ENCODE data around the gene GUK1. TPM values are rescaled to one million over a fixed set of nuclear protein-coding genes. Genes with fewer than 3 reads are reported as not detected.
A peak's percentile ranks its signal among the peaks of the same experiment; 100 is the strongest.

The GUK1 gene
- total RNA-seq, 1 experiment from 2014 or later = 111 TPM

- DNase-seq (ENCODE audit: low spot score) = peak; percentile 8
- no peak overlapping the region for H3K4me3 Mint-ChIP-seq
Observed at GRCh38 chr1:228152097-228152917, 12.2 kb downstream of the GUK1 start.

GRCh38 chr1:228152918-228153258 is 12.8 kb downstream of the GUK1 start:
- 0 out of 2 replicates have a peak, but pooled peaks cover 2% of the 10 kb centered on the region for H3K4me1 Mint-ChIP-seq
- TF ChIP-seq, protein P1, sequence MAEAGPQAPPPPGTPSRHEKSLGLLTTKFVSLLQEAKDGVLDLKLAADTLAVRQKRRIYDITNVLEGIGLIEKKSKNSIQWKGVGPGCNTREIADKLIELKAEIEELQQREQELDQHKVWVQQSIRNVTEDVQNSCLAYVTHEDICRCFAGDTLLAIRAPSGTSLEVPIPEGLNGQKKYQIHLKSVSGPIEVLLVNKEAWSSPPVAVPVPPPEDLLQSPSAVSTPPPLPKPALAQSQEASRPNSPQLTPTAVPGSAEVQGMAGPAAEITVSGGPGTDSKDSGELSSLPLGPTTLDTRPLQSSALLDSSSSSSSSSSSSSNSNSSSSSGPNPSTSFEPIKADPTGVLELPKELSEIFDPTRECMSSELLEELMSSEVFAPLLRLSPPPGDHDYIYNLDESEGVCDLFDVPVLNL (CRISPR knock-in tag; IDR thresholded peaks at IDR 0.05; ENCODE audit: borderline replicate concordance, low read depth) = no peak
- ChIA-PET POLR2A (interaction anchor here (0.7 to 1.3 kb wide), 3 partner anchors 10 to 31 kb away, joined by 3 to 4 read pairs (median 3); partner anchors contain the start of gene IBA57), CTCF (interaction anchor here (1.5 to 1.6 kb wide), 2 partner anchors 12 to 22 kb away, joined by 4 to 5 read pairs; no protein-coding TSS in a partner anchor)
- H3K9me3 Mint-ChIP-seq = no peaks in the 10 kb centered on the region
- peaks cover 10% of the 10 kb centered on the region for H3K27me3 Mint-ChIP-seq (ENCODE audit: low read depth)
- H3K36me3 Mint-ChIP-seq = no peaks in the 10 kb centered on the region
- no peak overlapping the region for H3K27ac Mint-ChIP-seq
- ATAC-seq (no peak), DNase-seq (ENCODE audit: low spot score) (peak; percentile 4)
- H3K4me3 Mint-ChIP-seq = no peak overlapping the region

More at GRCh38 chr1:228152097-228152917, 12.2 kb downstream of the GUK1 start:
- no peak for ATAC-seq
- Mint-ChIP-seq H3K36me3 (no peaks in the 10 kb centered on the region), H3K27ac (no peak overlapping the region), H3K4me1 (0 out of 2 replicates have a peak, but pooled peaks cover 2% of the 10 kb centered on the region), H3K27me3 (ENCODE audit: low read depth) (peaks cover 7% of the 10 kb centered on the region), H3K9me3 (no peaks in the 10 kb centered on the region)
- CTCF ChIA-PET = interaction anchor here (0.5 to 1.6 kb wide), 4 partner anchors 13 to 306 kb away, joined by 3 to 5 read pairs (median 4); no protein-coding TSS in a partner anchor
- TF ChIP-seq ZNF512 (CRISPR knock-in tag; IDR thresholded peaks at IDR 0.05; ENCODE audit: borderline replicate concordance) = no peak
- TF ChIP-seq NR2C2 (CRISPR knock-in tag; IDR thresholded peaks at IDR 0.05) = no peak
- TF ChIP-seq ARID4B (CRISPR knock-in tag; IDR thresholded peaks at IDR 0.05; ENCODE audit: borderline replicate concordance) = no peak
- TF ChIP-seq ATF2 (CRISPR knock-in tag; IDR thresholded peaks at IDR 0.05; ENCODE audit: borderline replicate concordance, low read depth) = no peak
- TF ChIP-seq ZNF138 (CRISPR knock-in tag; conservative IDR thresholded peaks at IDR 0.05) = no peak
- no peak for TF ChIP-seq JAZF1 (CRISPR knock-in tag; IDR thresholded peaks at IDR 0.05)
- no peak for TF ChIP-seq IRF2 (CRISPR knock-in tag; IDR thresholded peaks at IDR 0.05; ENCODE audit: borderline replicate concordance, low read depth)
- no peak for TF ChIP-seq NFYB (CRISPR knock-in tag; conservative IDR thresholded peaks at IDR 0.05; ENCODE audit: low read depth)
- no peak for TF ChIP-seq ELF4 (CRISPR knock-in tag; IDR thresholded peaks at IDR 0.05; ENCODE audit: low read depth)
- no peak for TF ChIP-seq ZNF416 (CRISPR knock-in tag; IDR thresholded peaks at IDR 0.05)
- POLR2A ChIA-PET = interaction anchor here (0.7 to 1.3 kb wide), 3 partner anchors 11 to 31 kb away, joined by 3 to 4 read pairs (median 3); partner anchors contain the start of gene IBA57
